GM18519 (cell line): ENCODE measurements around the gene KDM2B.

Experiments
- ATAC-seq: cut with Tn5 transposase; IDR thresholded peaks from one replicate; pipeline ENCODE4 v1.9.1; 2021; ENCODE audit warnings: mild to moderate bottlenecking, moderate library complexity; ENCODE audit not compliant: unreplicated experiment, low FRiP score

KDM2B gene

DNA sequence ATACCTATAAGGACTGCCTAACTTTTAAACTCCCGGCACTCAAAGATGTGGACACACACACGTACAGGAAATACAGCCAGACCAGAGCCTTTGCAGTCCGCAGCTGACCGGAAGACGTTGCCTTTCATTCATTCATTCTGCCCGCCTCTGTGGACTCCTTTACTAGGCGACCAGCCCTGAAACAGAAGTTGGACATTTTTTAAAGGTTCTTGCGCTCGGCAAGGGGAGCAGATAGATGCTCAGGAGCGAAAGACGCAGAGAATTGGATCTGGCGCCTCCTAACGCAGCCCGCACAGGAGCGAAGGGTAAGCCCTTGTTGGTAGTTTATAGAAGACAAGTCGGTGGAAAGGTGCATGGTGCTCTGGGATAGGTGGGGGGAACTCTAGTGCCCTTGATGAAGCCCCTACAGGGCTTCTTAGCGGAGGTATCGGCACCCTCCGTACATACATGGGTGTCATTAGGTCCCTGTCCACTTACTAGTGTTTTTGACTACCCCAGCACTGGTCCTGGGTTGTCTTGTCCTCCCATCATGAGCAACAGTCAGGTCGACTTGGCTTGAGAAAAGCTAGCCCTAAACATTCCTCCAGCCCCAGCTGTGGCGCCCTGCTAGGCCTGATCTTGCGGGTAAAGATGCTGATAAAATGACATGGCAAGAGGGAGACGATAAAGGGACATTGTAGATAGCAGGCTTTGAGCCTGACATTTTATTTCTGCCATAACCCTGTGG lies at the start of gene KDM2B:
TSS of gene KDM2B (minus strand) at position 65 of the 727 bp plus-strand sequence. CDS start 112 bp downstream, outside the sequence.
- ATAC-seq, result no peak

- no peak for ATAC-seq
These were observed 47.7 kb upstream of the KDM2B start for GRCh38 chr12:121628536-121628935.

GRCh38 chr12:121628037-121628436 lies 47.2 kb upstream of the KDM2B start:
- no peak for ATAC-seq

- peak; percentile 26 for ATAC-seq
These were observed 46.2 kb upstream of the KDM2B start for GRCh38 chr12:121626853-121627640.

DNA sequence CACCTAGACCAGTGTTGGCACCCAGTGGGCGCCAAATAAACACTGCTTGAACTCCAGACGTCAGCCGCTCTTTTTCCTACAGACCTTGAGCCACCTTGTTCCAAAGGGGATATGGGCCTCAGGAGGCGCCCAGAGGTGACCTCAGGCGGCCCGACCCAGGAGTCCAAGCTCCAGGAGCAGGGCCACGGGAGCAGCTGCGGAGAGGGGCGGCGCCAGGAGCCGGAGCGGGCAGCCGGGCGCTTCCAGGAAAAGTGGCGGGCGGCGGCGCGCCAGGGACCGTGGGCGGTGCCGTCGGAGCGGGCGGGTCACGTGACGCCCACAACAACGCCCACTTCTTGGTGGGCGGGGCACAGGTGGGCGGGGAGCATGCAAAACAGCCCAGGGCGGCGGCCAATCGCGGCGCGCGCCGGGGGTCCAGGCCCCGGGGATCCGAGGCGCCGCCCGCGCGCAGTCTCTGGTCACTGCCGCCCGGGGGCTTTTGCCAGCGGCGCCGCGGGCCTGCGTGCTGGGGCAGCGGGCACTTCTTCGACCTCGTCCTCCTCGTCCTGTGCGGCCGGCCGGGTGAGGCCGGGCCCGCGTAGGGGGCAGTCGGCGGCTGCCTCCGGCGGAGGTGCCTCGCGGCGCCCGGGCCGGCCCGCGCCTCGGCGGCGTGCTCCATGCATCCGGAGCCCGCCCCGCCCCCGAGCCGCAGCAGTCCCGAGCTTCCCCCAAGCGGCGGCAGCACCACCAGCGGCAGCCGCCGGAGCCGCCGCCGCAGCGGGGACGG lies 45.4 kb upstream of the KDM2B start, which contains the start of gene ORAI1:
TSS of gene ORAI1 (plus strand) at position 444 of the 766 bp plus-strand sequence.
- ATAC-seq, result peak; percentile 53

GRCh38 chr12:121620333-121620891 lies 39.6 kb upstream of the KDM2B start:
- ATAC-seq, result no peak

GRCh38 chr12:121618659-121619233 lies 37.9 kb upstream of the KDM2B start:
- no peak for ATAC-seq

- no peak for ATAC-seq
These were observed 34.1 kb upstream of the KDM2B start for GRCh38 chr12:121614872-121615467.

GRCh38 chr12:121613462-121613861 lies 32.6 kb upstream of the KDM2B start:
- ATAC-seq, result no peak

- ATAC-seq, result no peak
These were observed 30.5 kb upstream of the KDM2B start for GRCh38 chr12:121611306-121611705.

DNA sequence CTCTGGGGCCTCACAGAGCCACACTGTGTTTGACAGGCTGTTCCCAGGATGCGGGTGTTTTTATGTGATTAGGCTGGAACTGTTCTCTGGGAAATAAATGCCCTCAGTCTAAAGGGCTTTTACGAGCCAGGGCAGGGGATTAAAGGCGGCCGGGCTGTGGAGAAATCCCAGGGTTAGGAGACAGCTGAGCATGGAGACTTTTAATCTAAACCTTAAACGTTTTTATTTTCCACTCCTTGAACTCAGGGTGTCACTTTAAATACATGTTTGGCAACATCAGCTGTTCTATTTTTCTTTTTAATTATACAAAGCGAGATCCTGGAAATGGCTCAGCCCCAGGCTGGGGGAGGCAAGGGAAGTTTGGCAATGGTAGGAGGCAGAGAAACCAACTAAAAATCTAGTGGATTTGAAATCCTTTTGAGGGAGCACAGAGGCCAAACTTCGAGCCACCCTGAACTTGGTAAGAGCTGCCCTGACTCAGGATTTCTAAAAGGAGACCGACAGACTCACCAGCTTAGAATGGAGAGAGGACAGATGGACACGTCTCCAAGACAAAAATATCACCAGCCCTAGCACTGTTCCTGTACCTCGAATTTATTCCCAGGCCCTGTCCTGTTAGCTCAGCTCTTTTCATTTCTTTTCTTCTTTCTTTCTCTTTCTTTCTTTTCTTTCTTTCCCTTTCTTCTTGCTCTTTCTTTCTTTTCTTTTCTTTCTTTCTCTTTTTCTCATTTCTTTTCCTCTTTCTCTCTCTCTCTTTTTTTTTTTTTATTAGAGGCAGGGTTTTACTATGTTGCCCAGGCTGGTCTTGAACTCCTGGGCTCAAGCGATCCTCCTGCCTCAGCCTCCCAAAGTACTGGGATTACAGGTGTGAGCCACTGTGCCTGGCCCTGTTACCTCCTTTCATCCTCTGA lies 29.7 kb upstream of the KDM2B start:
- ATAC-seq, result no peak

- ATAC-seq, result no peak
These were observed 27.5 kb upstream of the KDM2B start for GRCh38 chr12:121608301-121608700.

GRCh38 chr12:121603581-121603980 lies 22.8 kb upstream of the KDM2B start:
- no peak for ATAC-seq

DNA sequence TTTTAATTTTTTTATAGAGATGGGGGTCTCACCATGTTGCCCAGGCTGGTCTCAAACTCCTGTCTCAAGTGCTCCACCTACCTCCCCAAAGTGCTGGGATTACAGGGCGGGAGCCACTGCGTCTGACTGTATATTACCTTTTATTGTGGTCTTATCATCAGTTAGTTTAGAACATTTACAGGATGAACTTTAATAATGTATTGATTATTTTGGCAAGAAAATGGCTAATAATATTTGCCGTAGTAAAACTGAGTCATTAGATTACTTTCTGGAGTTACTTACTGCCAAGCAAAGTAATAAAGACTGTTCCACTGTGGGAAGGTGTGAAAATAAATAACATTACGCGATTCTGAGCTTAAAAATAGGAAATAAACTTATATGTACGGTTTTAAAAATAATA lies 21.9 kb upstream of the KDM2B start:
- no peak for ATAC-seq

DNA sequence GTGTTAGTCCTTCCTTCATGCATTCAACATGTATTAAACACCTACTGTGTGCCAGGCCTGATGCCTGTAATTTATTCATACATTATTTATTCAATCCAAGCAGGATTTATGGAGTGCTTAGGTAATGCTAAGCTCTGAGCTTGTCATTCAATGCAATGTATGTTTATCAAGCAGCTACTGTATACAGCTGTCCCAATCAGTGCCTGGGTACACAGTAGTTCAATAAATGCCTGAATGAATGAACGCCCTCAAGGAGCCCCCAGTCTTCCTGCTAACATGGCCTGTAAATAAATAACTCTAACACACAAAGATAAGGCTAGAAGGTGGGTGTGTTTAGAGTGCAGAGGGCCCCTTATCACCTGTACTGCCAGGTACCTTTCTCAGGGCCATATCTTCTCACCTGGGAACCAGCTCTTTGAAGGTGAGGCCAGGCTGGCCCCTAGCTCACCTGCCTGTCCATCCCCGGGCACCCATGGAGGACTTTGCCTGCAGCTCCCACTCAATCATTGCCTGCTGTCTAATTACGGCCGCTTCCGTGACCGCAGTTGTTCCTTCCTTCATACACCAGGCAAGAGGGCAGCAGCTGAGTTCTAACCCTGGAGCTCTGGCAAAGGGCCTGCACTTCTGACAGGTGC lies 20.0 kb upstream of the KDM2B start:
- ATAC-seq, result no peak

DNA sequence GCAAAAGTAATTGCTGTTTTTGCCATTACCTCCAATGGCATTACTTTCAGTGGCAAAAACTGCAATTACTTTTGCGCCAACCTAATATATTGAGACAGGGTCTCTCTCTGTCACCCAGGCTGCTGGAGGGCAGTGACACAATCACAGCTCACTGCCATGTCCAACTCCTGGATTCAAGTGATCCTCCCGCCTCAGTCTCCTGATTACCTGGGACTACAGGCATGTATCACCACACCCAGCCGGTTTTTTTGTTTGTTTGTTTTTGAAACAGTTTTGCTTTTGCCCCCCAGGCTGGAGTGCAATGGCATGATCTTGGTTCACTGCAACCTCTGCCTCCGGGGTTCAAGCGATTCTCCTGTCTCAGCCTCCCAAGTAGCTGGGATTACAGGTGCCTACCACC lies 15.7 kb upstream of the KDM2B start:
- no peak for ATAC-seq

DNA sequence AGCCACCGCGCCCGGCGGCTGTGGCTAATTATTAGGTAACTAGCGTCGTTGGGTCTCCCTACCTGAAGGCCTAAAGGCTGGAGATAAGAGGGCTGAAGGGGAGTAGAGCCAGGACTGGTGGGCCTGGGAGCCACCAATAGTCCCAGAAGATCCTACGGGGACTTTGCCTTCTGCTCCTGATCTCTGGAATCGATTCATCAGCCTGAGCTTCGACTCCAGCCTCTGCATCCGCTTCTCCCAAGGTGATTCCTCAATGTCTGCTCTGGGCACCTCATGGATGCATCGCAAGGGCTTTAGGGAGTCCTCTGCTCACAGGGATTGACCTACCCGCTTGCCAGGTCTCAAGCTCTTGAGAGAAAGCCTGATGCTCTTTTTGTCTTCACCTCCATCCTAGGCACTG lies 14.7 kb upstream of the KDM2B start:
- no peak for ATAC-seq

DNA sequence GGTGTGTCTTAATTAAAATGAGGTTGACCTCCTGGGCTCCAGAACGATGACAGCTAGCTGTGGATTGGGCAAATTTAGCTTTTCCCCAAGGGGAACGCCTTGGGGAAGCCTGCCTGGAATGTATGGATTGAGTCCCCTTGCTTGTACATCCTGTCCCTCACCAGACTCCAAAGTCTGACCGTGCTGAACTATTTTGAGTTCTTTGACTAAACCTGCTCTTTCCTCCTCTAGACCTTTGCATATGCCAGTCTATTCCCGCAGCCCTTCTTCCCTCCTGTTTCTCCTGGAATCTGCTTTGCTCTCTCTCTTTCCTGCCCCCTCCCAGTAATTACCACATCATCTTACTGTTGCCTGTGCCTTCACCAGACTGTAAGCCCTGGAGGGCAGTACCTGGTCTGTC lies 11.5 kb upstream of the KDM2B start:
- ATAC-seq, result no peak
